B cell (primary cell): ENCODE results near the gene LHPP.

ENCODE experiments used
- EZH2 ChIP-seq: IDR thresholded peaks from 2 replicates; pipeline ENCODE4 v1.6.1; 2012; ENCODE audit warnings: borderline replicate concordance, low read depth, mild to moderate bottlenecking, moderate library complexity, low read length; ENCODE audit not compliant: insufficient read depth, poor library complexity, severe bottlenecking
- TF ChIP-seq, protein P1 (sequence below): fragments of 200-600 bp; IDR thresholded peaks from one replicate; pipeline ENCODE4 v1.8.0; 2022; ENCODE audit warnings: antibody characterized with exemption, mild to moderate bottlenecking

- TF ChIP-seq, protein P1, sequence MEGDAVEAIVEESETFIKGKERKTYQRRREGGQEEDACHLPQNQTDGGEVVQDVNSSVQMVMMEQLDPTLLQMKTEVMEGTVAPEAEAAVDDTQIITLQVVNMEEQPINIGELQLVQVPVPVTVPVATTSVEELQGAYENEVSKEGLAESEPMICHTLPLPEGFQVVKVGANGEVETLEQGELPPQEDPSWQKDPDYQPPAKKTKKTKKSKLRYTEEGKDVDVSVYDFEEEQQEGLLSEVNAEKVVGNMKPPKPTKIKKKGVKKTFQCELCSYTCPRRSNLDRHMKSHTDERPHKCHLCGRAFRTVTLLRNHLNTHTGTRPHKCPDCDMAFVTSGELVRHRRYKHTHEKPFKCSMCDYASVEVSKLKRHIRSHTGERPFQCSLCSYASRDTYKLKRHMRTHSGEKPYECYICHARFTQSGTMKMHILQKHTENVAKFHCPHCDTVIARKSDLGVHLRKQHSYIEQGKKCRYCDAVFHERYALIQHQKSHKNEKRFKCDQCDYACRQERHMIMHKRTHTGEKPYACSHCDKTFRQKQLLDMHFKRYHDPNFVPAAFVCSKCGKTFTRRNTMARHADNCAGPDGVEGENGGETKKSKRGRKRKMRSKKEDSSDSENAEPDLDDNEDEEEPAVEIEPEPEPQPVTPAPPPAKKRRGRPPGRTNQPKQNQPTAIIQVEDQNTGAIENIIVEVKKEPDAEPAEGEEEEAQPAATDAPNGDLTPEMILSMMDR = no peak
- TF ChIP-seq EZH2 = no peak
These were observed 135.6 kb downstream of the LHPP start for GRCh38 chr10:124596962-124597845.
